SW 1271 (cell line): Measurements from ENCODE around the gene MCTP2.

Experiments used
- DNase-seq, 2 experiments: peaks; one replicate each; lab custom pipeline; 2025; lab: John Stamatoyannopoulos, UW

The MCTP2 gene

DNA sequence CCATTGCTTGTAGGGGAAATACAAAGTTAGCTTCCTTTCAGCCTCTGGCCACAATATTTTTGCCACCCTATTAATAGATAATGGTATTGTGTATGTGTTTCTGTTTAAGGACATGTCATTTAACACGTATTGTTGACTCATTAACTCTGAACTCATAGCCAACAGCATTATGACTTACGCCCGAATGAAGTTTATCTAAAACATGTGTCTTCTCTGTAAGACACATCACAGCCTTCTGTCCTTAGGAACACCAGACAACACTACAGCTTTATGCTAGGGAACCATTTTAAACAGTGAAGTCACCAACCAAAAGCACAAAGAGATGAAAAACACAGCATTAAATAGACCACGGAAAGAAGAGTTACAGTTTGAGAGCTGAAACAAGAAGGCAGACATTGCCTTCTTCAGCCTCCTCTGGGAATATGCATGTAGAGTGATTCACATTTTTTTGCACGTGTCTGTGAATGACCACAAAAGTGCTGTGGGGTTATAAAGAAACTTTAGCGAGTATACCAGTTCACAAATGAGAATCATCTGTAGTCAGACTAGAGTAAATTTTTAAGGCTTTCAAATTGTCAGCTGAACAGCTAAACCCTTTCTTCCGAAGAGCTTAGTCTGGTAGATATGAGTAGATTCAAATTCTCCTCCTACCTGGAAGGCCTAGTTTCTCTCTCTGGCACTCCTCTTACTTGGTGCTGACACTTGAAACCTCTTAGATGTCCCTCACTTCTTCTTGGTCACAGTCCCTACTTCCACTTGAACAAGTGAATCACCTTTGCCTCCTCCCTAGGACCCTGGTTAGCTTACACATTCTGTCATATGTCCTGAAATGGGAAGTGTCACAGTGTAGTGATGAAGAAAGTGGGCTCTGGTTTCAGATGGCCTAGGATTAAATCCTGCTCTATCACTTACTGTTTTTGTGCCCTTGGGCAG lies 32.2 kb downstream of the MCTP2 start:
- DNase-seq, result no peak

DNA sequence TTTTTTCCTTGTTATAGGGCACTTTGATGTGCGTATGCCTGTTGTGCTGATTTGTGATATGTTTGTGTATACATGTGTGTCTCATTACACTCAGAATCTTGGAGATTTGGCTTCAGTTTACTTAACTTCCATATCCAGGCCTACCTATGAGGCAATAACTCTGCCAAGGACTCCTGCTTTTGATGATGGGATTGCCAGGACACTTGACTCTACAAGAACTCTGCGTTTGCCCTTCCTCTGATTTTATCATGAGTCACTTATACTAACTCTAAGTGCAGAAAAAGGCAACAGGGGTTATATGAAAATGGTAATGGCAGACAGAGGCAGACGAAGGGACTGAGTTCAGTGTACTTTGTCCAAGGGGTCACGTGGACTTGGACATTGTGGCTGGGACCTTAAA lies 33.6 kb downstream of the MCTP2 start:
- DNase-seq, result no peak

DNA sequence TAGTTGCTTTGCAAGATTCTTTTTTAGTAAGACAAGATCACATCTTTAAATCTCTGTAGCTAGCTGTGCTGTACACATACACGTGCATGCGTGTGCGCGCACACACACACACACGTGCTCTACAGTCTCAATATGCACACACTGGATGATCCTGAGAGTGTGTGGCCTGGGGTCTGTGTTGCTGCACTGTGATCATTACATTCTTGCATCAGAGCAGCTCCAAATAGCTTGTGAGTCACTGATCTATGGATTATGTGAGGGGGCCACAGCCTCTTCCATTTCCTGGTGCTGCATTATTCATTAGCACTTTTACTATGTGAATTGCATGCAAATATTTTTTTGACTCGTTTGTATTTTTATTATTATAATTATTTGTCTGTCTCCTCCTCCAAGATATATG lies 34.6 kb downstream of the MCTP2 start:
- no peak for DNase-seq

DNA sequence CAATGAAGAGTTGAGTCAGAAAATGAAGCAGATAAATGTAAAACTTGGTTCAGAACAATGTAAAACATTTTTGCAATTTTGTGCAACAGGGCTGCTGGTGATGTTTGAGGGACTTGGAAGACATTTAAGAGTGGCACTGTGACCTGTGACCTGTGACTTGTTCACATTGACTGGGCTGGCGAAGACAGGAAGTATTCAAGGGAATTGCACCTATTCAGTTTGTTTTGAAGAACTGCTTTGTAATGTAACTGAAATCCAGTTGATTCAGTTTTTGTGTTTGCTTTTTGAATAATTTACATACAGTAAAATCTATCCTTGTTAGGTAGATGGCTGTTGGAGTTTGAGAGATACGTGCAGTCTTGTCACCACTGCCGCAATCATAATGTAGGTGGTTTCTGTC lies 35.4 kb downstream of the MCTP2 start:
- no peak for DNase-seq

DNA sequence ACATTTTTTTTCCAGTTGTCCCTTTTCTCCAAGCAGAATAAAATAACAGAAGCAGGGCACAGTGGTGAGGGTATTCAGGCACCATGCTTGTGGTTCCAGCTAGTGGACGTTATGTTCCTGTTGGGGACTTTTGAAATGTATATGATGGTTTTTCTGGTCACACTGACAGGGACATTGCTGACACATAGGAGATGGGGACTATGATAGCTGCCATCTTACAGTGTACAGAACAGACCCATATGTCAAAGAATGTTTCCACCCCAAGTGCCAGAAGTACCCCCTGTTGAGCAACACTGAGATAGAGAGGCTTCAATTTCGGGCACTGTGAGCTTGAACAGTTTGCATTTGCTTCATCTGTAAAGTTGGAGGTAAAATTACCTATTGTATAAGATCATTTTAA lies 38.6 kb downstream of the MCTP2 start:
- no peak for DNase-seq

DNA sequence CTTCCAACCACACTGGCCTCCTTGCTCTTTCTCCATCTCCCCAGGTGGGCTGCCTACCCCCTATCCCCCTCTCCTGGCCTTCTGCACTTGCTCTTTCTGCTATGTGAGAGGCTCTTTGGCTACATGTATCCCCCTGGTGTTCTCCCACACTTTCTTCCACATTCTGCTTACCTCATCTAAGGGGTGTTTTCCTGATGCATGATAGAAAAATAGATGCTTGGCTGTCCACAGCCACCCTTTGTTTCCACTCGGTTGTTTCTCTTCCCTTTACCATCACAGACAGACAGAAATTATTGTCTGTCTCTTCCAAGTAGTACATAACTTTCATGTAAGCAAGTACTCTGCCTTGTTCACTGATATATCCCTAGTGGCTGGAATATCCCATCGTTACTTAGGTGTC lies 39.2 kb downstream of the MCTP2 start:
- DNase-seq, result no peak

DNA sequence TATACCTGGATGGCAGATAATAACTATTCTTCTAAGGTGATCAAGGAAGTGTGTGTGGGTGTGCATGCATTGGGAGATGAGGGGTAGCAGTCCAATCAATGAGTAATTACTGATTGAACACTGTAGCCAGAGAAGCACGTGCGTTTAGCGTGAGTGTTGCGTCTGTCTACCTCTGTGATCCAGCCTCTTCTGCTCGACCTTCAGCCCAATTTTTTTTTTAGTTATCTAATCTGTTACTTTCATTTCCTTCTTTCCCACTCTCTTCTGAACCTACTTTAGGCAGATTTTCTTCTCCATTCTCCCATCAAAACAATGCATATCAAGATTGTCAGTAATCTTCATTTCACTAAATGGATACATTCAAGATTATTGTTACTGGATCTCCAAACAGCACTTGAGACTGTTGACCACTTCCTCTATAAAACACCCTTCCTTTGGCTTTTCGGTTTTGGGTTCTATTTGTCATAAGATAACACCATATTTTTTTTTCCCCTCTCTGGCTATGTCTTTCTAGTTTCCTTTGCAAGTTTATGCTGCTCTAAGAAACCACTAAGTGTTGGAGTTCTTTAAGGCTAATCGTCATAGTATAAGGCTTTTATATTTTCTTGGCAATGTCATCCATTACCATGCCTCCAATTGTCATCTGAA lies 41.0 kb downstream of the MCTP2 start:
- DNase-seq, result no peak

DNA sequence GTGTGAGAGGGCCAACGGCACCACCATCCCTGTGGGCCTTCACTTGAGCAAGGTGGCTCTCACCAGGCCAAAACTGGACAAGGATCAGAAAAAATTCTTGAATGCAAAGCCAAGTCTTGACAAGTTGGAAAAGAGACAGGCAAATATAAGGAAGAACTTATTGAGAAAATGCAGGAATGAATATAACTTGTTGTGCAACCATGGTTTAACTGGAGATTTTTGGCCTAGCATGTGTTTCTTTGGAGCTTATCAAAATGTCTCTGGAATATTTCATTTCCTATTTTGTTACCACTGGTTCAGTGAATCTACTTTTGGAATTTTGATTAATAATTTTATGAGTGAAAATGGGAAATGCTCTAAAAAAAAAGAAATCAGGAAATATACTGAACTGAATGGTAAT lies 42.5 kb downstream of the MCTP2 start:
- no peak for DNase-seq

DNA sequence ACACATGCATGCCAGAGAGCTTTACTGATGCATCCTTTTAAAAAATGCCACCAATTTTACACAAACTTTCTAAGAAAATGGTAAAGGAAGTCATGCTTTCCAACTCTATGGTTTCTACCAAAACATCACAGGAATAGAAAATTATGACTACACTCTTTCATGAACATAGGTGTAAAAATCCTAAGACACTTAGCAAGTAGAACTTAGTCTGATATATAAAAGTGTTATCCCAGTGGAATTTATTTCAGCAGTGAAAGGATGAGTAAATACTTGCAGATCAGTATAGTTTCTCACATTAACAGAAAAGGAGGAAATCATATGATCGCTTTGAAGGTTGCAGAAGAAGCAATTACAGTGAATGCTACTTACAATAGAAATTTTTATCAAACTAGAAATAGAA lies 43.4 kb downstream of the MCTP2 start:
- no peak for DNase-seq

DNA sequence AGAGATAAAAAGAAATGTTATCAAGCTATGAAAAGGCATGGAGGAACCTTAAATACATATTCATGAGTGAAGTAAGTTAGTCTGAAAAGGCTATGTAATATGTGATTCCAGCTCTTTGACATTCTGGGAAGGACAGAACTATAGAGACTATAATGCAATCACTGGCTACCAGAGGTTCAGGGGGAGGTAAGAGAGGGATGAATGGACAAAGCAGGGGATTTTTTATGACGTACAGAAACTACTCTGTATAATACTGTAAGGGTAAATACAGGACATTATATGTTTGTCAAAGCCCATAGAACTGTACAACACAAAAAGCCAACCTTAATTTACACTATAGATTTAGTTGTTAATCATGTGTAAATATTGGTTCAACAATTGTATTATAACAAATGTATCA lies 46.1 kb downstream of the MCTP2 start:
- DNase-seq, result no peak

DNA sequence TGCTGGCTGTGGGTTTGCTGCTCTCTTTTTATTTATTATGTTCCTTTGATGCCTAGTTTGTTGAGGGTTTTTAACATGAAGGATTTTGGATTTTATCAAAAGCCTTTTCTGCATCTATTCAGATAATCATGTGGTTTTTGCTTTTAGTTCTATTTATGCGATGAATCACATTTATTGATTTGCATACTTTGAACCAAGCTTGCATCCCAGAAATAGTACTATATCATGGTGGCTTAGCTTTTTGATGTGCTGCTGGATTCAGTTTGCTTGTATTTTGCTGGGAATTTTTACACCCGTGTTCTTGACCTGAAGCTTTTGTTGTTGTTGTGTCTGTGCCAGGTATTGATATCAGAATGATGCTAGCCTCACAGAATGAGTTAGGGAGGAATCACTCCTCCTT lies 48.4 kb downstream of the MCTP2 start:
- DNase-seq, result no peak

DNA sequence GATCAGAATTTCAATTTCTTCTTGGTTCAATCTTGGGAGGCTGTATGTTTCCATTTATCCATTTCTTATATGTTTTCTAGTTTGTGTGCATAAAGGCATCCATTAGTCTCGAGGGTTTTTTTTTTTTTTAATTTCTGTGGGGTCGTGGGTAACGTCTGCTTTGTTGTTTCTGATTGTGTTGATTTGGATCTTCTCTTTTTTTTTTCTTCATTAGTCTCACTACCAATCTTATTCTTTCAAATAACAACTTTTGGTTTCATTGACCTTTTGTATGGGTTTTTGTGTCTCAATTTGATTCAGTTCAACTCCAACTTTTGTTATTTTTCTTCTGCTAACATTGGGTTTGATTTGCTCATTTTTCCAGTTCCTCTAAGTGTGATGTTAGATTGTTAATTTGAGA lies 48.9 kb downstream of the MCTP2 start:
- DNase-seq, result no peak

DNA sequence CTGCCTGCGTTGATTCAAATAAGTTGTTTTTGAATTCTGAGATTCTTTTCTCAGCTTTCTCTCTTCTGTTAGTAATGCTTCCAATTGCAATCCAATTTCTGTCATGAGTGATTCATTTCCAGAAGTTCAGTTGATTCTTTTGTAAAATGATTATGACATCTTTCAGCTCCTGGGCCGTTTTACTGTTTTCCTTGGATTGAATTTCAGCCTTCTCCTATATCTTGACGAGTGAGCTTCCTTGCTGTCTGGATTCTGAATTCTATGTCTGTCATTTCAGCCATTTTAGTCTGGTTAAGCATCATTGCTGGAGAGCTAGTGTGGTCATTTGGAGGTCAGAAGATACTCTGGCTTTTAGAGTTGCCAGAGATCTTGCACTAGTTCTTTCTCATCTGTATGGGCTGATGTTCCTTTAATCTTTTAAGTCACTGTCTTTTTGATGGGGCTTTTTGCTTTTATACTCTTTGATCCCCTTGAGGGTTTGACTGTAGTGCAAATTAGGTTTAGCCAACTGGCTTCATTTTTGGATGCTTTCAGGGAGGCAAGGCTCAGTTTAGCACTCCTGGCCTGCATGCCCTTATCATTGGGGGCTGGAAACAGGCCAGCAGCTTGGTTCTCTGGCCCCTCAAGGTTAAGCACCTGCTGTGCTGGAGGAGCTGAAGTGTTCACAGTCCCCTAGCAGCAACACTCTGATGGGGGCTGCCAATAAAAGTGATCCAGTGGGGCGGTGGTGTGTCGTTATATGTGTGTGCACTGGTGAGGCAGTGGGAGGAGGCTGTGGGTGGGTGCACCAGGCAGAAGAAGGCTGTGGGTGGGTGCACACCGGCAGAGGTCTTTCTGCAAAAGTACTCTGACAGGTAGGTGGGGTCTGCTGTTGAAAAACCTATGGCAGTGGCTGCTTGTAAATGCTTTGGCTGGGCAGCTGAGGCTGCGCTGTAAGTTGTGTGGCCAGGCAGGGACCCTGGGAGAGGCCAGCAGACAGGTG lies 51.2 kb downstream of the MCTP2 start:
- DNase-seq, result no peak

DNA sequence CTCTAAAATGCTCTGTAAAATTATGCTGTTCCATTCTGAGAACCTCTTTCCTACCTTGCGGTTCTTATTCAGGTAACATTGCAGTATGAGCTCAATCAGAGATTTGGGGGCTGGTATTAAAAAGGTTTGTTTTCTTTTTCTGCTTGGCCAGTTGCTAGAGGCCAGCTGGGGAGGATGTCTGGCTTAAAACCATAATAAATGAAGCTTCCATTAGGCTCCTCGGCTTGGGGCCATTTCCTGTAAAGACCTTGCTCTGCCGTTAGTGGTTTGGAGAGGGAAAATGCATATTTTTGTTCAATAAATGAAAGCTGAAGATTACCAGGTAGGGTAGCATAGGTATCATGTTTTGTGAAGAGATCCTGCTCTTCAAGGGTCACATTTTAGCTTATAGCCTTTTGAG lies 55.2 kb downstream of the MCTP2 start:
- DNase-seq, result no peak

DNA sequence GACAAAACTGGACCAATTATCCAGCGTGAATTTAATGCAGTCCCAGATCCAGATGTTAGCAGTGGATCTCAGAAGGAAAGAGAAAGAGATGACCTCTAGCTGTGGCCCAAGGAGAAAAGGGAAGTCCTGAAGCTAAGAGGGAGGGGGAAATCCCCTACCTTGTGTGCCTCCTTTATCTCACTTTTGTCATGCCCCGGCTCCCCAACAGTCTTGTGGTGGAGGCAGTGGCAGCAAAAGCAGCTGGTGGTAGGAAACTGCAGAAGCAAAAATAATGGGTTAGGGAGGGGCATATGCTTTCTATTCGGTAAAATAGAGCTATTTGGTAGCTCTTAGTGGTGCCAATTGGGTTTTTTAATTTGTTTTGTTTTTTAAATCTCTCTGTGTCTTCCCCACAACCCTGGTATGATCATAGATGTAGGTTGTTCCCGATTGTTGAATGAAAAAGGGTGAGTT lies 56.5 kb downstream of the MCTP2 start:
- no peak for DNase-seq

DNA sequence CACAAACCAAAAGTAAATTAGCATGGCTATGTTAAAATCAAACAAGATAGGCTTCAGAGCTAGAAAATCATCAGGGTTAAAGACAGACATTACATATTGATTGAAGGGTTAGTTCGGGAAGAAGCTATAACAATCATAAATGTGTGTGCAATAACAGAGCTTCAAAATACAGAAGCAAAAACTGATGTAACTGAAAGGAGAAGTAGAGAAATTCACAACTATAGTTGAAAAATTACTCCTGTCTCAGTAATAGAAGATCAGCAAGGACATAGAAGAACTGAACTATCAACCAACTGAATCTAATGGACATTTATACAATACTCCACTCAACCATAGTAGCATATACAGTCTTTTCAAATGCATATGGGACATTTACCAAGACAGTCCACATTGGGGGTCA lies 59.4 kb downstream of the MCTP2 start:
- DNase-seq, result no peak

DNA sequence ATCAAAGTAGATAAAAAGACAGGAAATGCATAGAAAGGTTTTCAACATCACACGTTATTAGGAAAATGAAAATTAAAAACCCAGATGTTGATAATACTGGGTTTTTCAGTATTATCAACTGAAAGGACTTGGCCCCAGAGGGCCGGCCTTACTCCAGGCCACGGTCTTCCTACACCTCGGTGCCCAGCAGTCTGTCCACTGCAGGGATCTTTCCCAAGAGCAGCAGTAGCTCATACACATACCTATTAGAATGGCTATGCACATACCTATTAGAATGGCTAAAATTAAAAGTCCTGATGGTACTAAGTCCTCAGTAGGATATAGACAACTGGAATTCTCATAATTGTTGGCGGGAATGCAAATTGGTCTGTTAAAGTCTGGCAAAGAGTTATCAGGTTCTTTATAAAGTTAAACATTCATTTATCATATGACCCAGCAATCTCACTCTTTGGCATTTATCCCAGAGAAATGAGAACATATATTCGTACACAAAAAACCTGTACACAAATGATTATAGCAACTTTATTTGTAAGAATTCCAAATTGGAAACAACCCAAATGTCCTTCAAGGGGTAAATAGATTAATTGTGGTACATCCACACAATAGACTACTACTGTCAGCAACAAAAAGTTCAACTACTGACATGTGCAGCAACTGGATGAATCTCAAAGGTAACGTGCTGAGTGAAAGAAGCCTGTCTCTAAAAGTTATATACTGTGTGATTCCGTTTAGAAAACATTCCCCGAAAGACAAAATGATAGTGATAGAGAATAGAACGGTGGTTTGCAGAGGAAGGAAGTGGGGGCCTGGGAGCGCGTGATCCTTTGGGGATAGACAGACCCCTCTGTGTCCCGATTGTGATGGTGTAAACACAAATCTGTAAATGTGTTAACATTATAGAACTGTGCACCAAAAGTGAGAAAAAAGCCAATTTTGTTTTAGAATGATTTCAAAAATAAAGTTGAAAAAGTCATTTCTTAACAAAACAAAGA lies 62.3 kb downstream of the MCTP2 start:
- no peak for DNase-seq

DNA sequence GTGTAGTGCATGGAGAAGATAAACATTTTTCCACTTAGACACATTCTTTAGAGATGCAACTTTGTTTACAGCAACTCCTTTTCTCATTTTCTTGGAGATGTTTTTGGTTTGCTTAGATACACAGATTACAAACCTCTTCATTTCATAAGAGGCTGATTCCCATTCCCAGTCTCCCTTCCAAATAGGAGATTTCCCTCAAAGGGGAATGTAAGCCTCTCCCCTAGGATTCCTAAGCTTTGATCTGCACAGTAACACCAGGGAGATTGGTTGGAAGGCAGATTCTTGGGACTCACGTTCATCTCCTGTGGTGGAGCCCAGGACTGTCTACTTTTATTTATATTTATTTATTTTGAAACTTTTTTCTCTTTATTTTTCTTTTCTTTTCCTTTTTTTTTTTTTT lies 63.2 kb downstream of the MCTP2 start:
- DNase-seq, result no peak

DNA sequence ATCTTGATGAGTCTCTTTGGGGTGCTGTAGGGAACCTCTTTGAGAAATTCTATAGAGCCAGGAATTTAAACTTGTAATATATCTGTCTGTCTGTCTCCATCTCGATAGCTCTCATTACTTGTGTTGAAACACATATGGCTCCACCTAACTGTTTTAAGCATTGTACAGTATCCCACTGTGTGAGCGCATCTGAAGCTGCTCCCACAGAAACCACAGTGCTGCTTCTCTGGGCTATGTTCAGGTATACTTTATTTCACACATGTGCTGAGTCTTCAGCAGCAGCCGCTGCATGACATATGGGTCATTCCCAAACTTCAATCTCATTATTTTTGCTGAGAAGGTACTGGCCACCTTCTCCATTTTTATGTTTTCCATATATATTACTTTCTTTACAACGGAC lies 63.9 kb downstream of the MCTP2 start:
- DNase-seq, result no peak

DNA sequence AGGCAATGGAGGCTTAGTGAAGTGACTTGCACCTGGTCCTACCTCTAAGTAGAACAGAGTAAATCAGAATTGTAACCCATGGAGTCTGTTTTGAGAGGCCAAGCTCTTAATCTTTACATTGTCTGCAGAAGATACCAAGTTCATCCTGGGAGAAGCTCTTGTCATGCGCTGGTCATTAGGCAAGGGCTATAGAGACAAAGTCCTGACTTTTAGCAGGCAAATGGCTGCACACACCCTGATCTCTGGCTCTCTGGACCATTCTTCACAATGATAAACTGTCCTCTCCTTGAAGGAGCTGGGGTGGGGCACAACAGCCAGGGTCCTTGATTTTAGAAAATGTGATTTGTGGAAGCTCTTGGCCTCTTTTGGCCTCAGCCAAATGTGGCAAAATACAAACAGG lies 65.4 kb downstream of the MCTP2 start:
- no peak for DNase-seq

DNA sequence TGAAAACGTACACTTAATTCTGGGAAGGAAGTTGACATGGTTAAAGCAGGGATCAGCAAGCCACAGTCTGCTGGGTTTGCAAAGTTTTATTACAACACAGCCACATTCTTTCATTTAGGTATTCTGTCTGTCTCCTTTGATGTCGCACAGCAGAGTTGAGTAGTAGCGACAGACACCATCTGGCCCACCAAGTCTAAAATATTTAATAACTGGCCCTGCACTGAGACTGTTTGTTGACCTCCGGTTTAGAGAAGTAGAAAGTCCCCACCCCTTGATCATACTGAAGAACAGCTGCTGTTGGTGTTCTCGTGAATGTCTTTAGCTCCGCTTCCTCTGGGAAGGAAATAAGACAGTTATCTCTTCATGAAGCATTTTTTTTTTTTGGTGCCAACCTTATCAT lies 66.2 kb downstream of the MCTP2 start:
- DNase-seq, result no peak
